Pericardium fibroblast (primary cell): ENCODE measurements around the gene PPP2R5D. TPM values are rescaled to one million over a fixed set of nuclear protein-coding genes. Genes with fewer than 3 reads are reported as not detected.

ENCODE experiments used
- total RNA-seq: library from RNA; depleted of rRNA; stranded (reverse); fragments of >200 nt; gene quantifications from 2 replicates; pipeline ENCODE4 v1.2.3, GENCODE V29; 2015

Gene PPP2R5D
- 40.0 and 50.5 TPM in 2 replicates for total RNA-seq

DNA sequence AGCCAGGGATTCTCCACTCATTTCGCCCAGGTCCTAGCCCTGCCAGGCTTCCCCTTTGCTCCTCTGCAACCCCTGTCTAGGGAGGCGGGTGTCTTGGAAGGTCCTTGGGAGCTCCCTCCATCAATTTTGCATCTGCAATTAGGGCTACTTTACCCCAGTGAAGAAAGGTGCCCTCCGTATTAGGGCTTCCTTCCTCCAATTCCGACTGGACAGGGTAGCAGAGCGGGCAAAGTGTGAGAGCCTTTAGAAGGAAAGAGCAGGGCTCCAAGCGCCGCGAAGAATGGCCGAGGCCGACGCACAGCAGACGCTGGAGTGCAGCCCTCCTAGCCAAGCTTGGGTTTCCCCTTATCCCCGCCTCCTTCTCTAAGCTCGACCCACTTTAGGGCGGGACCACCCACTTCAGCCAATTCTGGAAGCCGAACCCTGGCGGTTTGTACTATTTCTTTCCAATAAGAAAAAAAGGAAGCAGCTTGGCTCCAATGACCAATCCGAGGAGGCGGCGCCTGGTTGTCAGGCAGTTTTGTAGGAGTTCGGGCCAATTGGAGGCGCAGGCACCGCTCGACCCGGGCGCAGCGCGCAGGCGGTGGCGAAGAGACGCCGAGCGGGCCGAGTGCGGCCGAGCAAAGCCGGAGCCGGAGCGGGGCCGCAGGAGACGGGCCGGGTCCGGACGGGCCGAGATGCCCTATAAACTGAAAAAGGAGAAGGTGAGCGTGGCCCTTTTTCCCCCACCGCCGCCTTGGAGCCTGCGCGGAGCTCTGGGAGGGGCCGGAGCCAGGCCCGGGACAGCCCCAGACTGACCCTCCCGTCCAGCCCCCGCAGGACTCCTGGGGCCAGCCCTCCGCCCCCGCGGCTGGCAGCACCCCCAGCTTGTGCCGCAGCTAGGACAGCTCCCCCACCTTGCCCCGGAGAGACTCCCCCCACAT is at the start of gene PPP2R5D:
PPP2R5D (plus strand) TSS at position 570 of the 923 bp plus-strand sequence; CDS start at position 678, 108 bp downstream.

DNA sequence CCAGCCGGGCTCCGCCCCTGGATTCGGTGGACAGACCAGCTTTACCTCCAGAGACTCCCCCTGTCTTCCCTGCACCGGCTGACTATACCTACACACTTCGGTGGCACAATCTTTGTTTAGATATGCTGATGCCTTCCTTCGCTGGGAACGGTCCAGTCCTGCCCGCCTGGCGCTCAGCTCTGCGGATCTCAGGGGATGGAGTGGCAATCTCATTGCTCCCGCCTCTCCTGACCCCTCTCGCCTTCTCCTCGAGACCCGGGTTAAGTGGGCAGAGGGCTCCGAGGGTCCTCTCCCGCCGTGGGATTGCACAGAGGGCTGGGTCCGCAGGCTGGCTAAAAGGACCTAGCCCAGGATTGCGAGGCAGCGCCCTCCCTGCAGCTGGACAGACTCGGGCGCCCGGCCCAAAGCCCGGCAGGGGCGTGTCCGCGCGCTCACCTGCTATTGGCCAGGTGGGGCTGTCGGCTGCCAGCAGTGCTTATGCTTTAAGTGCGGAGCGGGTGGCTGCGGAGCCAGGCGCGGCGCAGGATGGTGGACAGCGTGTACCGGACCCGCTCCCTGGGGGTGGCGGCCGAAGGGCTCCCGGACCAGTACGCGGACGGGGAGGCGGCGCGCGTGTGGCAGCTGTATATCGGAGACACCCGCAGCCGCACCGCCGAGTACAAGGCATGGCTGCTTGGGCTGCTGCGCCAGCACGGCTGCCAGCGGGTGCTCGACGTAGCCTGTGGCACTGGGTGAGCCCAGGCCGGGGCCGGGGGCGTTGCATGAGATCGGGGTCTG is 23.9 kb upstream of the PPP2R5D start, which contains the start of gene GNMT:
GNMT (plus strand) TSS at position 512 of the 777 bp plus-strand sequence; CDS start at position 526, 14 bp downstream.

DNA sequence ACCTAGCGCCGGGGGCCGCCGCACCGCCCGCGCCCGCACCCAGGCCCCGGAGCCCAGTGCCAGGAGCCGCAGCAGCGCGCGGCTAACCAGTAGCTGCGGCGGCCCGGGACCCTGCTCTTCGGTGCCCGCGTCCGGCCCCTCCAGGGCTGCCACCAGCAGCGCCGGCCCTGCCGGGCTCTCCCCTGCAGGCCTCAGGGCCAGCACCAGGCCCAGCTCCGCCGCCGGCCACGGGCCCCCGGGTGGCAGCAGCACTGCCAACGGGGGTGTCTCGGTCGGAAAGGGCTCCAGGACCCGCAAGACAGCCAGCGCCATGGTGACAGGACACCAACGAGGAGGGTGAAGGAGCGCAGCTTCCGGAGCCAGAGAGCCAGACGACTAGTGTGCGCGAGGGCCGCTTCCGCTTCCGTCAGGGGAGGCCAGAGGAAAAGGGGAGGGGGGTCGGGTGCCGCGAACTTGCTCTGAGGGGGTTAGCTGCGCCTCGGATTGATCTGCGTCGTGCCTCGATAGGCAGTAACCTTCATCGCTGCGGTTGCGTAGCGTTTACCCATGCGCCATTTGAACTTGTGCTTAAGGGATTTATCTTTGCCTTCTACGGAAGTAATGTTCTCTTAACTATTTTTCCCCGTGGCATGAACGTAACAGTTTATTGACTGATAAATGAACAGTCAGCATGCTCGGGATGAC is 5.4 kb upstream of the PPP2R5D start, which contains the start of gene PEX6:
PEX6 (minus strand) TSS at position 343 of the 684 bp plus-strand sequence; CDS start at position 312, 31 bp downstream.

DNA sequence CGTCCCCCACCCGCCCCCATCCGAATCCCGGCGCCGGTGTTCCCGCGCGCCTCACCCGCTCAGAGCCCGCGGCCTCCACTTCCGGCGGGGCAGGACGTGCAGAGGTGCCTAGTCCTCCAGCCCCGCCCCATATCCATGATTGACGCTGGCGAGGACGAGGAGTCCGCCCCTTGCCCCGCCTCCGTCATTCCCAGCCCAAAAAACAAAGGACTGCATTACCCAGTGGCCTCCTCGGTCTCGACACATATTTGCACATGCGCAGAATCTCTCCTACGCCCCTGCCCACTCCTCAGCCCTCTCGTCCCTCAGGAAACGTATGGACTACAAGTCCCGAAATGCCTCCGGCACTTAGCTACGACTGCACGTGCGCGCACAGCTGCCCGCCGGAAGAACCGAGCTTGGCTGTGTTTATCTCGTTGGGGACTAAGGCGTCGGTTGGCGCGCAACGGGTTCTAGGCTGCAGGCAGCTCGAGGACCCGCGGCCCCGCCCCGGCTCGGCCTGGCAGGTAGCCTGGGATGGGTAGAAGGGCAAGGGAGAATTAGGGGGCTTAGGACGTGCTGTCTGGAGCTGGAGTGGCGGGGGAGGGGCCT is 29.6 kb downstream of the PPP2R5D start, which contains the start of the genes KLHDC3 and MEA1:
KLHDC3 (plus strand) TSS at position 407 of the 591 bp plus-strand sequence. CDS start 2,944 bp downstream, outside the sequence.
MEA1 (minus strand) TSS at position 104 of the 591 bp plus-strand sequence. CDS start 133 bp downstream, outside the sequence.

DNA sequence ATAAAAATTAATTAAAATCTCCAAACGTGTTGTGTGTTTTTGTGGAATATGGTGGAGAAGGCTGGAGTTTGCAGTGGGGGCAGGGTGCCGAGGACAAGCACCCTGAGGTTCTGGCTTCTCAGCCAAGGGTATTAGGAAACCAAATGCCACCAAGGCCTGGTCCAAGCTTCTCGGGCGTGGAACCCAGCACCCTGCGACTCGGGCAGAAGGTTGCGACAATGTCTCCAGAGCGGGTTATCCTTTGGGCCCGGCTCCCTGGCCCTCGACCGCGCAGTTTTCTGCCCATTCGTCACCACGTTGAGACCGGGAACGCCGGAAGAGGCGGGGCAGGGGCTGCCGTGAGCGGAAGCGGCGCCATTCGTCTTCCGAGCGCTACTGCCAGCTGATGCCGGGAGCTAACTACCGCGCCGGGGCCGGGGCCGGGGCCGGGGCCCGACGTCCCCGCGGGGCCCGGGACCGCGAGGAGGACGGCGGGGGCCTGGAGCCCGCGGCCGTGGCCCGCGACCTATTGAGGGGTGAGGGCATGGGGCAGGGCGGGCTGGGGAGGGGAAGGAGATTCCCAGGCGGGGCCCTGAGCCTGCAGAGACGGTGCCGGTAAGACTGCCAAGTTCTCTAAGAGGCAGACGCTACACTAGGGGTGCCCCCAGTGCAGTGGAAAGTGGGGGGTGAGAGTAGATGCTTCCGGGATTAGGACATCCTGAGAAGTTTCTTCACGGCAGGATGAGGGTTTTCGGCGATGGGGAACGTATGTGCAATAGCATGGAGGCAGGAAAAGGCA is 37.1 kb downstream of the PPP2R5D start, which contains the start of gene RRP36:
RRP36 (plus strand) TSS at position 354 of the 778 bp plus-strand sequence; CDS start at position 386, 32 bp downstream.

DNA sequence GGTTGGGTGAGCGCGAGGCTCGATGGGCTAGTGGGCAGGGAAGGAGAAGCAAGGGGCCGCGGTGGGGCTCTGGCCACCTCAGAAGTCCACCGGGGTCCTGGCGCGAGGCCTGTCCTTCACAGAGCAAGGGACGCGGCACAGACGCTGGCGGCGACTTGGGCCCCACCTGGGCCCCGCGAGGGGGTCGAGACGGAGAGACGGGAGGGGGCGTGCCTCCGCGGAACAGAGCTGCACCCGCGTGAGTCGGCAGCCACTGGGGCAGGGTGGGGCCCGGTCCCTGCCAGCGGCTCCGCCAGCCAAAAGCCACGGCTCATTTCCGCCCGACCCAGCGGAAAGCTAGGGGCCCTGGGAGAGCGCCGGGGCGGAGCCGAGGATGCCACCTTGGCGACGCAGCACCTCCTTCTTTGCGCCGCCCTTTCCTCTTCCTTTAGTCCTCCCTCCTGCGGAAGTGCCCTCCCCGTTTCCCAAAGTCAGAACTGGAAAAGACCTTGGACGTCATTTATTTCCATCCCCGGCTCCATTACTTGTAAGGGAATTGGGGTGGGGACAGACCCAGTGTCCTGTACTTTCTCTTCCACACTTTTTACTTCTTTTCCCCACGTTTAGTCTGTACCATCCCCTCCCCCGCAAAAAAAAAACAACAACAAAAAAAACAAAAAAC is 69.3 kb downstream of the PPP2R5D start, which contains the start of gene CUL7:
CUL7 (minus strand) TSS at position 307 of the 661 bp plus-strand sequence. CDS start 1,063 bp downstream, outside the sequence.

DNA sequence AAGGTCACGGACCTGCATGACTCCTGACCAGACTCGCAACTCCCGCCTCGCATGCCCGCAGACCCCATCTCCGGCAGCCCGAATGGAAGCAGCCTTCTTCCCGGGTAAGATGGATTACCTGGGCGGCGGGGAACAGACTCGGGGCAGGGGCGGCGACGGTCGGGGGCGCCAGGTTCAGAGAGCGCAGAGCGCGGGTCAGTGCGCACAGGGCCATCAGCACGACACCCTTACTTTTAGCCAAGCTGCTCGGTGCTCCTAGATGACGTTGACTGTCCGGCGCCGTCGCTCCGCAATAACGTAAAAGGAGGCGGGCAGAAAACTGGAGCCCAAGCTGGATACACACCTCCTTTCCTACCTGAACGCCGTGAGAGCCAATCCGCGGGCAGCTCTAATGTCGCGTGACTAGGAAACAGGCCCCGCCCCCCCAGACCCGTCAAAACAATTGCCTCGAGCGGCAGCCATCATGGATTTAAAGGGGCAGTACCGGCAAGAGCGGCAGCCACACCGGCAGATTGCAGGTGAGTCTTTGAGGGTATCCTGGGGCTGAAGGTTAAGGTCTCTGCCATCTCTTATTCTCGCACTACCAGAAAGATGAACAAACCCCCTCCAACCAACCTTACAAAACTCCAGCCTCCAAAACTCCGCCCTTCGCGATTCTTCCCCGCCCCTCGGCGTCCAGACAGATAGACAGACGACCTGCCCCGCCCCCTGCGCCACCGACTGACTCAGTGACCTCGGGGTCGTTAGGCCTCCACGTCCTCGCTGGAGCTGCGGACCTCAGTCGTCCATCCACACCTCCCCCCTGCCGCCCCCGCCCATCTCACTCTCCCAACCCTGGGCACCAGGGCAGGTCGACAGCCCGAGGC is 75.0 kb downstream of the PPP2R5D start, which contains the start of the genes KLC4 and MRPL2:
KLC4 (plus strand) TSS at position 464 of the 866 bp plus-strand sequence. CDS start 1,705 bp downstream, outside the sequence.
MRPL2 (minus strand) TSS at position 267 of the 866 bp plus-strand sequence; CDS start at position 214, 53 bp downstream.

Other genes starting within 250 kb of the PPP2R5D start
- 38.2 and 46.8 TPM in 2 replicates for gene TBCC, start 238.5 kb upstream of the PPP2R5D start, total RNA-seq
- 4.7 and 6.0 TPM in 2 replicates for gene BICRAL, start 202.5 kb upstream of the PPP2R5D start, total RNA-seq
- gene RPL7L1, start 105.0 kb upstream of the PPP2R5D start, total RNA-seq = 61.5 and 65.8 TPM in 2 replicates
- gene PTCRA, start 68.5 kb upstream of the PPP2R5D start, total RNA-seq = not detected in 2 replicates
- gene CNPY3, start 55.1 kb upstream of the PPP2R5D start, total RNA-seq = 31.3 and 44.8 TPM in 2 replicates
- not detected in 2 replicates for gene GNMT, start 23.8 kb upstream of the PPP2R5D start, total RNA-seq
- 30.1 and 40.1 TPM in 2 replicates for gene PEX6, start 5.4 kb upstream of the PPP2R5D start, total RNA-seq
- 54.0 and 96.0 TPM in 2 replicates for gene MEA1, start 29.4 kb downstream of the PPP2R5D start, total RNA-seq
- 112 and 172 TPM in 2 replicates for gene KLHDC3, start 29.7 kb downstream of the PPP2R5D start, total RNA-seq
- gene RRP36, start 37.1 kb downstream of the PPP2R5D start, total RNA-seq = 42.2 and 73.4 TPM in 2 replicates
- 22.2 and 27.6 TPM in 2 replicates for gene CUL7, start 69.3 kb downstream of the PPP2R5D start, total RNA-seq
- gene MRPL2, start 74.9 kb downstream of the PPP2R5D start, total RNA-seq = 13.4 and 23.5 TPM in 2 replicates
- gene KLC4, start 75.1 kb downstream of the PPP2R5D start, total RNA-seq = 15.3 and 47.3 TPM in 2 replicates
- gene PTK7, start 91.7 kb downstream of the PPP2R5D start, total RNA-seq = 171 and 174 TPM in 2 replicates
- gene SRF, start 186.7 kb downstream of the PPP2R5D start, total RNA-seq = 20.3 and 31.0 TPM in 2 replicates
- gene CUL9, start 197.6 kb downstream of the PPP2R5D start, total RNA-seq = 16.0 and 29.5 TPM in 2 replicates
- 93.9 and 147 TPM in 2 replicates for gene DNPH1, start 244.9 kb downstream of the PPP2R5D start, total RNA-seq